ENCODE measurements around the gene LSAMP. TPM values are rescaled to one million over a fixed set of nuclear protein-coding genes. Genes with fewer than 3 reads are reported as not detected.

The LSAMP gene
- total and polyA plus RNA-seq, 2 donors, result 0.71 to 1.5 TPM

DNA sequence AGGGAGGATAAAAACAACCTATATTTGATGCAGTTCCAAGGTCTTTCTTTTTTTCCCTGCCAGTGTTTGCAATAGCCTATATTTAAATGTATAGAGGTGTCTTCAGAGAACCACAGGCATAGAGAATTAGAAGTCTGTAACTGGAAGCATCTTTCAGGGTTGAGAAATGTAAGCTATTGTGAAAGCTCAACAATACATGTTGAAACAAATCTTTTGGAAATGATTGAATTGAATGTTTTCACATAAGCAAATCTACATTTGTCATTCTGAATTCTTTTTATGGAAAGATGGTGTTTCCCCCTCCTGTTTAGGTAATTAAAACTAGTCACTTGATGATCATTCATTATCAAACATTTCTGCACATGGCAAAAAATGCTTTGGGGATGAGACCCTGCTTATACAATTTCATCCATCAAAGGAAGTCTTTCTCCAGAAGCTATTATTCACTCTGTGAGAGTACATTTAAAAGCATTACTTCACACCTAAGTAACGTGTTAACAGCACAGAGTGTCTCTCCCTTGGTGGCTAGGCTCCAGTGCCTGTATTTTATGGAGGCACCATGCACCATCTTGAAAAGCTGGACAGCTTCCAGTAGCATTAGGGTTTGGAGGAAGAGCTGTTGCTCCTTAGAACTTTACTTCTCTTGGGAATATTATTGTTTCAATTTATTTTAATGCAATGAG, 406.2 kb downstream of the LSAMP start:
- no peak overlapping the region for H3K4me3 ChIP-seq (ENCODE audit: low read length in 2 of 2)
- no peaks in the 10 kb centered on the region for H3K27me3 ChIP-seq (ENCODE audit: control insufficient read depth in 2 of 2, insufficient read depth in 1 of 2, low read length in 1 of 2)
- H3K27ac ChIP-seq (ENCODE audit: low read depth in 1 of 2, low read length in 1 of 2), result no peak overlapping the region
- no peaks in the 10 kb centered on the region for H3K36me3 ChIP-seq (ENCODE audit: control insufficient read depth in 2 of 2, insufficient read depth in 2 of 2, low read length in 1 of 2)
- no peaks in the 10 kb centered on the region for H3K4me1 ChIP-seq (ENCODE audit: control insufficient read depth in 2 of 2, insufficient read depth in 2 of 2, low read length in 2 of 2)
- no peaks in the 10 kb centered on the region for H3K9me3 ChIP-seq (ENCODE audit: control insufficient read depth in 2 of 2, insufficient read depth in 1 of 2, low read length in 1 of 2)
- WGBS, result 77% methylated on average over 1 of the region's 1 CpG
- DNase-seq (ENCODE audit: low read depth in 6 of 9, low spot score in 9 of 9), result no peak

DNA sequence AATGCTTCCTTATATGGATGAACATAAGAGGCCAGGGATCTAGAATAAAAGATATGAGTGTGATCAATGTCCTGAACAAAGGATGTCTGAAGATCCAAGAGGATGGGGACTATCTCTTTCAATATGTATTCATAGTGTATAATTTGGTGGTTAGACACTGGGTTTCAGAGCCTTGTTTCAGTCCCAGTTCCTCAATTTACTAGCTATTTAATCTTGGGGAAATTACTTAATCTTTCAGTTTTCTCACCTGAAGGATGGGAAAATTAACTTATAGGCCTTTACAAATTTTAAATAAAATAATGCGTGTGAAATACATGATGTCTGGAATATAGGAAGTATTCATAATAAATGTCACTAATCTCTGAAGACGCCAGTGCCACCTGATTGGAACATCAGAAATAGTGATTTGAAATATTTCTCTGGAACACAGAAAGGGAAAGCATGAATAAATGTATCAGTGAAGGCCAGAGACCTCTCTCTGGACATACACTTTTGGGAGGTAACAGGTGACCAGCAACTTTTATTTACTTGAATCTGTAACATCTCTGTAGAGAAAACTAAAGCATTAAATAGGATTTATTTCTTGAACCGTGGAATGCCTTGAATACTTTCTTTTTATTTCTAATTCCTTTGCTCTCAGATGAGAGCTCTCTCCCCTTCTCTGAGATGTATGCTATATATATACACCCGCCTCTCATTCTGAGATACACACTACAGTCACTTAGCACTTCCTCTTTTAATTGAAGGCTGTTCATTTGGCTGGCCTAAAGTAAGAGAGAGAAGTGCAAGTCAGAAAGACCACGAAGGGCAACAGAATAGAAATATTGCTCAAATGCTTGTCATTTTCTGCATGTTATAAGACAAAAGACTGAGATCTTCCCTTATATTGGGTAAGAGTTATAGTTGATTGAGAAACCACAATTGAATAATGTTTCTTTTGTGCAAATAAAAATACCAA, 407.1 kb downstream of the LSAMP start:
- H3K36me3 ChIP-seq (ENCODE audit: control insufficient read depth in 2 of 2, insufficient read depth in 2 of 2, low read length in 1 of 2), result no peaks in the 10 kb centered on the region
- no peak overlapping the region for H3K4me3 ChIP-seq (ENCODE audit: low read length in 2 of 2)
- no peaks in the 10 kb centered on the region for H3K9me3 ChIP-seq (ENCODE audit: control insufficient read depth in 2 of 2, insufficient read depth in 1 of 2, low read length in 1 of 2)
- 53% methylated on average over 5 of the region's 5 CpGs for WGBS
- H3K27me3 ChIP-seq (ENCODE audit: control insufficient read depth in 2 of 2, insufficient read depth in 1 of 2, low read length in 1 of 2), result no peaks in the 10 kb centered on the region
- no peak overlapping the region for H3K27ac ChIP-seq (ENCODE audit: low read depth in 1 of 2, low read length in 1 of 2)
- DNase-seq (ENCODE audit: low read depth in 6 of 9, low spot score in 9 of 9), result no peak
- H3K4me1 ChIP-seq (ENCODE audit: control insufficient read depth in 2 of 2, insufficient read depth in 2 of 2, low read length in 2 of 2), result no peaks in the 10 kb centered on the region

DNA sequence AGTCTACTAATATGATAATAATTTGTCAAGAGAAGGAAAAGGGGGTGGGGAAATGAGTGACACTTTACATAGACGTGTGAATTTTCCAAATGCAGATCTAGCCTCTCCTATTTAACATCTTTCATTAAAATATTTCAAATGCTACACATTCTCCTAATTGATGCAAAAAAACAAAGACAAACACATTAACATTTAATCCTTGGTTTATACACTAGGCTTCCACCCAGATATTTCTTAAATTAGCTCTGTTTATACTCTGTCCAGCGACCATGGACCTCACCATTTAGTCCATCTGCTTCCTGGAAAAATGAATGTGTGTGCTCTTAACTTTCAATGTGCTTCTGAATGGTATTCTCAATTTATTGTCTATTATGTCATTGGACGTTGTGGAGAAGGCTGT, 409.9 kb downstream of the LSAMP start:
- Histone ChIP-seq H3K27ac (ENCODE audit: low read depth in 1 of 2, low read length in 1 of 2) (no peak overlapping the region), H3K9me3 (ENCODE audit: control insufficient read depth in 2 of 2, insufficient read depth in 1 of 2, low read length in 1 of 2) (no peaks in the 10 kb centered on the region), H3K4me3 (ENCODE audit: low read length in 2 of 2) (no peak overlapping the region), H3K36me3 (ENCODE audit: control insufficient read depth in 2 of 2, insufficient read depth in 2 of 2, low read length in 1 of 2) (no peaks in the 10 kb centered on the region), H3K4me1 (ENCODE audit: control insufficient read depth in 2 of 2, insufficient read depth in 2 of 2, low read length in 2 of 2) (no peaks in the 10 kb centered on the region), H3K27me3 (ENCODE audit: control insufficient read depth in 2 of 2, insufficient read depth in 1 of 2, low read length in 1 of 2) (no peaks in the 10 kb centered on the region)
- WGBS, result 80% methylated on average over 3 of the region's 3 CpGs
- no peak for DNase-seq (ENCODE audit: low read depth in 6 of 9, low spot score in 9 of 9)

DNA sequence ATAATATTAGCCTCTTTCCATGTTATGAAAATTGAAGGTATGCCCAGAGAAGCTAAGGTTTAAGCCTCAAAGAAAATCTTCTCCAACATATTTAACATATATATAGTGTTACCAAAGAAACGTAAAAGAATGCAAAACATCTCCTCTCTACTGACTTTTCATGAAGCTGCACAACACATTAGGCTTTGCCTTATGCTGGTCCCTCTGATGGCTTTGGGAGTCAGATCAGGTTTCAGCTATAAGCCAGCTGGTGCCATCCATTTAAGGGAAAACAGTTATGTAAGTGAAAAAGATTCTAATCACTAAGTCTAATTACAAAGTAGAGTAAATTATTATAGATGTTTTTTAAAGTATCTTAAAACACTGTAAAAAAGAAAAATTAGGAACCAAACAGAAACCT, 410.5 kb downstream of the LSAMP start:
- H3K36me3 ChIP-seq (ENCODE audit: control insufficient read depth in 2 of 2, insufficient read depth in 2 of 2, low read length in 1 of 2), result no peaks in the 10 kb centered on the region
- no peak for DNase-seq (ENCODE audit: low read depth in 6 of 9, low spot score in 9 of 9)
- no peaks in the 10 kb centered on the region for H3K4me1 ChIP-seq (ENCODE audit: control insufficient read depth in 2 of 2, insufficient read depth in 2 of 2, low read length in 2 of 2)
- 79% methylated on average over 1 of the region's 1 CpG for WGBS
- H3K27me3 ChIP-seq (ENCODE audit: control insufficient read depth in 2 of 2, insufficient read depth in 1 of 2, low read length in 1 of 2), result no peaks in the 10 kb centered on the region
- H3K4me3 ChIP-seq (ENCODE audit: low read length in 2 of 2), result no peak overlapping the region
- no peak overlapping the region for H3K27ac ChIP-seq (ENCODE audit: low read depth in 1 of 2, low read length in 1 of 2)
- no peaks in the 10 kb centered on the region for H3K9me3 ChIP-seq (ENCODE audit: control insufficient read depth in 2 of 2, insufficient read depth in 1 of 2, low read length in 1 of 2)

DNA sequence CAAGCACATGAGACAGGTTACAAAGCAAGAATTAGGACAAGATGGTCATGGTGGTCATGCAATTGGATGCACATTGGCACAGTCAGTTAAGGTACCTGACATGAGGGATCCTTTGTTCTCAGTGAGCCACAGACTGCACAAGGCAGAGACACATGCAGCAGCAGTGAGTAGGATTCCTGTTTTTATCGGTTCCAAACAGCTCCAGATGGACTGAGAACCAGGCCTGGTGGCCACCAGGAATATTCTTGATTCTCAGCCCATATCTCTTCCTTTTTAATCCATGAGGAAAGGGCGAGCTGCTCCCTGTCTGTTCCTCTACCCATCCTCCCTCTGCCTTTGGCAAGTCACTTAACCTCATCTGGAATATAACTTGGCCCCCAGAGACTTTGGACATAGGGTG, 411.2 kb downstream of the LSAMP start:
- no peaks in the 10 kb centered on the region for H3K27me3 ChIP-seq (ENCODE audit: control insufficient read depth in 2 of 2, insufficient read depth in 1 of 2, low read length in 1 of 2)
- no peak for DNase-seq (ENCODE audit: low read depth in 6 of 9, low spot score in 9 of 9)
- H3K4me1 ChIP-seq (ENCODE audit: control insufficient read depth in 2 of 2, insufficient read depth in 2 of 2, low read length in 2 of 2), result no peaks in the 10 kb centered on the region
- no peak overlapping the region for H3K4me3 ChIP-seq (ENCODE audit: low read length in 2 of 2)
- WGBS, result 85% methylated on average over 2 of the region's 2 CpGs
- no peaks in the 10 kb centered on the region for H3K9me3 ChIP-seq (ENCODE audit: control insufficient read depth in 2 of 2, insufficient read depth in 1 of 2, low read length in 1 of 2)
- no peaks in the 10 kb centered on the region for H3K36me3 ChIP-seq (ENCODE audit: control insufficient read depth in 2 of 2, insufficient read depth in 2 of 2, low read length in 1 of 2)
- no peak overlapping the region for H3K27ac ChIP-seq (ENCODE audit: low read depth in 1 of 2, low read length in 1 of 2)

DNA sequence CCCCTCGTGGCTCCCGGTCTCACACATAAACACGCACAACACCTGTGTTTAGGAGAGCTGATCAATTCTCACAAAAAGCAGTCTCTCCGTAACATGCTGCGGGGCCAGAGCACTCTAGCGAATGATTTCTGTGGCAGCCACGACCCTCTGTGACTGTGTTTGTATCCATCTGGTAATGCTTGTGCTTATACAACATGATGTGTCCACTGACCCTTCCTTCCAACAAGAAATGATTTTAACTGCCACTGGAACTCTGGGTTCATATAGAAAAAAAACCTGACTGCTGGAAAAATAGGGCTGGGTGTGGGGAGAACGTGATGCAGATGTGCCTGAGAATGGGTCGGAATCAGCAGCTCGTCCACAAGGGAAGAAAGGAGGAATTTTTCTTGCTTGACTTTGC, 411.8 kb downstream of the LSAMP start:
- 95% methylated on average over 10 of the region's 10 CpGs for WGBS
- H3K4me1 ChIP-seq (ENCODE audit: control insufficient read depth in 2 of 2, insufficient read depth in 2 of 2, low read length in 2 of 2), result no peaks in the 10 kb centered on the region
- H3K4me3 ChIP-seq (ENCODE audit: low read length in 2 of 2), result no peak overlapping the region
- H3K27ac ChIP-seq (ENCODE audit: low read depth in 1 of 2, low read length in 1 of 2), result no peak overlapping the region
- H3K36me3 ChIP-seq (ENCODE audit: control insufficient read depth in 2 of 2, insufficient read depth in 2 of 2, low read length in 1 of 2), result no peaks in the 10 kb centered on the region
- no peaks in the 10 kb centered on the region for H3K9me3 ChIP-seq (ENCODE audit: control insufficient read depth in 2 of 2, insufficient read depth in 1 of 2, low read length in 1 of 2)
- no peak for DNase-seq (ENCODE audit: low read depth in 6 of 9, low spot score in 9 of 9)
- no peaks in the 10 kb centered on the region for H3K27me3 ChIP-seq (ENCODE audit: control insufficient read depth in 2 of 2, insufficient read depth in 1 of 2, low read length in 1 of 2)

DNA sequence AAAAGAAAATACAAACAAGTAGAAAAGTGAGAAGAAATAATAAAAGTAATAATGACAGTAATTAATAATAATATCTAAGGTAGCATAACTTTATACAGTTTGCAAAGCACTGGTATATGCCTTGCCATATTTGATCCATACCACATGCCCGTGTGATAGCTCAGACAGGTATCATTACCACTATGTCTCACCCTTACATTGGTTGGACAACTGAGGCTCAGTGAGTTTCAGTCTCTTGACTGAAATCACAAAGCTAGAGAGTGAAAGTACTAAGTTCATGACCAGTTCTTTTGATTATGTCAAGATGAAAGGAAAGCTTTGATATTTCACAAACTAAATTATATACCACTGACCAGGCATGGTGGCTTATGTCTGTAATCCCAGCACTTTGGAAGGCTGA, 413.1 kb downstream of the LSAMP start:
- H3K36me3 ChIP-seq (ENCODE audit: control insufficient read depth in 2 of 2, insufficient read depth in 2 of 2, low read length in 1 of 2), result no peaks in the 10 kb centered on the region
- H3K27me3 ChIP-seq (ENCODE audit: control insufficient read depth in 2 of 2, insufficient read depth in 1 of 2, low read length in 1 of 2), result no peaks in the 10 kb centered on the region
- no peaks in the 10 kb centered on the region for H3K4me1 ChIP-seq (ENCODE audit: control insufficient read depth in 2 of 2, insufficient read depth in 2 of 2, low read length in 2 of 2)
- 90% methylated on average over 1 of the region's 1 CpG for WGBS
- no peak overlapping the region for H3K4me3 ChIP-seq (ENCODE audit: low read length in 2 of 2)
- H3K9me3 ChIP-seq (ENCODE audit: control insufficient read depth in 2 of 2, insufficient read depth in 1 of 2, low read length in 1 of 2), result no peaks in the 10 kb centered on the region
- H3K27ac ChIP-seq (ENCODE audit: low read depth in 1 of 2, low read length in 1 of 2), result no peak overlapping the region
- DNase-seq (ENCODE audit: low read depth in 6 of 9, low spot score in 9 of 9), result no peak

DNA sequence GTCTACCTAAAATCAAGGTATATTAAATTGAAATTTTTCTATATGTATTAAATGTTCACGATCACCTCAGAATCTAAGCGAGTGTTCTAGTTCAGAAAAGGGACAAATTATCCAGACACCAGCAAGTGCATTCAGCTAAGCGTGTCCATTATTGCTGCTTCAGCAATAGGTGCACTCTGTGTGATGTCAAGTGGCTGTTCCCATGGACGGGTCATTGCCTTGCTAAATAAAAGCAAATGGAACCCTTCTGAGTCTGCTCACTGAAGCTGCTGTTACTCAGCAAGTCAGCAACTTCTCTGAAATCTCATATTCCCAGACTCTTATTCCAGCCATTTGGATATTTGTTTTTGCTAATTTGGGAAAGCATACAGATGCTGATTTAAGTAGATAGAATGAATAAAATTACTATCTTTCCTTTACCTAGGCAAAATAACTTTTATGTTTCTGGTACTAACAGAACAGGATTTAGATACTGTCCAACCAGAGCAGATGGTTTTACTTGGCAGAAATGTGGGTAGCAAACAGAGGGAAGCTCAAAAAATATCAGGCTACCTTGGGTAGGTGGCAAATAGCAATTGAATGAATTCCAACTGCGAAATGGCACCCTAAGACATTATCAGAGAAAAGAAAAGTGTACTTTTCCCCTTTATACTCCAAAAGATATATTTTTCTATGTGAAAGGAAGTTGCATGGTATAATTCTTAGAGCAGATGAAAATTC, 415.0 kb downstream of the LSAMP start:
- no peaks in the 10 kb centered on the region for H3K36me3 ChIP-seq (ENCODE audit: control insufficient read depth in 2 of 2, insufficient read depth in 2 of 2, low read length in 1 of 2)
- H3K4me3 ChIP-seq (ENCODE audit: low read length in 2 of 2), result no peak overlapping the region
- no peak for DNase-seq (ENCODE audit: low read depth in 6 of 9, low spot score in 9 of 9)
- no peaks in the 10 kb centered on the region for H3K4me1 ChIP-seq (ENCODE audit: control insufficient read depth in 2 of 2, insufficient read depth in 2 of 2, low read length in 2 of 2)
- H3K9me3 ChIP-seq (ENCODE audit: control insufficient read depth in 2 of 2, insufficient read depth in 1 of 2, low read length in 1 of 2), result no peaks in the 10 kb centered on the region
- H3K27me3 ChIP-seq (ENCODE audit: control insufficient read depth in 2 of 2, insufficient read depth in 1 of 2, low read length in 1 of 2), result no peaks in the 10 kb centered on the region
- 93% methylated on average over 5 of the region's 5 CpGs for WGBS
- no peak overlapping the region for H3K27ac ChIP-seq (ENCODE audit: low read depth in 1 of 2, low read length in 1 of 2)

DNA sequence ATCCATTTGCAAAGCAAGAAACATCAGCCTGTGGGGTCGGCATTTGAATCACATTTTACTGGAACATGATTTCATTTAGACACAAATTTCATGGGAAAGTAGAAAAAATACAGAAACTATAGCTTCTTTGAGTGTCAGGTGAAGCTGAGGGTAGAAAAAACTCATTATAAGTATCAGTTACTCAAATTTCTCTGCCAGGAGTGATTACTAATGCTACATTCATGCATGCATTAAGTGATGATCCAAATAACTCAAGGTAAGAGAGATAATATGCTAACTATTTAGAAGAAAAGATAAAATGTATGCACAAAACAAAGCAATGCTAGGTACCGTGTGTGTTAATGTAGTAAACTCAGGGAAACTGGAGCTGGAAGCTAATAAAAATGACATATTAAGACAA, 416.0 kb downstream of the LSAMP start:
- Histone ChIP-seq H3K27ac (ENCODE audit: low read depth in 1 of 2, low read length in 1 of 2) (no peak overlapping the region), H3K27me3 (ENCODE audit: control insufficient read depth in 2 of 2, insufficient read depth in 1 of 2, low read length in 1 of 2) (no peaks in the 10 kb centered on the region), H3K4me1 (ENCODE audit: control insufficient read depth in 2 of 2, insufficient read depth in 2 of 2, low read length in 2 of 2) (no peaks in the 10 kb centered on the region), H3K9me3 (ENCODE audit: control insufficient read depth in 2 of 2, insufficient read depth in 1 of 2, low read length in 1 of 2) (no peaks in the 10 kb centered on the region), H3K36me3 (ENCODE audit: control insufficient read depth in 2 of 2, insufficient read depth in 2 of 2, low read length in 1 of 2) (no peaks in the 10 kb centered on the region), H3K4me3 (ENCODE audit: low read length in 2 of 2) (no peak overlapping the region)
- 87% methylated on average over 2 of the region's 2 CpGs for WGBS
- no peak for DNase-seq (ENCODE audit: low read depth in 6 of 9, low spot score in 9 of 9)
